ENCODE measurements around the gene SPATA2. TPM values are rescaled to one million over a fixed set of nuclear protein-coding genes. Genes with fewer than 3 reads are reported as not detected.

The SPATA2 gene
- total RNA-seq, 1 experiment from 2014 or later: 6.6 TPM

DNA sequence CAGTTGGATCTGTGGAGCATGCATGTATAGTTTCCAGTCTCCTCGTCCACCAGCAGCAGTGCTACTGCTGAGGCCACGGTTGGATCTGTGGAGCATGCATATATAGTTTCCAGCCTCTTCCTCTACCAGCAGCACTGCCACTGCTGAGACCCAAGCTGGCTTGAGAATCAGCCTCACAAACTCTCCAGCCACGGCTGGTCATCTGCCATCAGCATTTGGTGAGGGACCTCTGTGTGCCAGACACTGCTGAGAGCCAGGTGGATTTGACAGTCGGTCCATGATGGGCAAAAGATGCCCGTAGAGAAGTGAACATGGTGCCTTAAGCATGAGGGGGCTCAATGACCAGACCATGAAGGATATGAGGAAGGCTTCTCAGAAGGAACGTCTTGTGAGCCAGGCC, 56.3 kb downstream of the SPATA2 start (continued):
- TF ChIP-seq, protein P1, sequence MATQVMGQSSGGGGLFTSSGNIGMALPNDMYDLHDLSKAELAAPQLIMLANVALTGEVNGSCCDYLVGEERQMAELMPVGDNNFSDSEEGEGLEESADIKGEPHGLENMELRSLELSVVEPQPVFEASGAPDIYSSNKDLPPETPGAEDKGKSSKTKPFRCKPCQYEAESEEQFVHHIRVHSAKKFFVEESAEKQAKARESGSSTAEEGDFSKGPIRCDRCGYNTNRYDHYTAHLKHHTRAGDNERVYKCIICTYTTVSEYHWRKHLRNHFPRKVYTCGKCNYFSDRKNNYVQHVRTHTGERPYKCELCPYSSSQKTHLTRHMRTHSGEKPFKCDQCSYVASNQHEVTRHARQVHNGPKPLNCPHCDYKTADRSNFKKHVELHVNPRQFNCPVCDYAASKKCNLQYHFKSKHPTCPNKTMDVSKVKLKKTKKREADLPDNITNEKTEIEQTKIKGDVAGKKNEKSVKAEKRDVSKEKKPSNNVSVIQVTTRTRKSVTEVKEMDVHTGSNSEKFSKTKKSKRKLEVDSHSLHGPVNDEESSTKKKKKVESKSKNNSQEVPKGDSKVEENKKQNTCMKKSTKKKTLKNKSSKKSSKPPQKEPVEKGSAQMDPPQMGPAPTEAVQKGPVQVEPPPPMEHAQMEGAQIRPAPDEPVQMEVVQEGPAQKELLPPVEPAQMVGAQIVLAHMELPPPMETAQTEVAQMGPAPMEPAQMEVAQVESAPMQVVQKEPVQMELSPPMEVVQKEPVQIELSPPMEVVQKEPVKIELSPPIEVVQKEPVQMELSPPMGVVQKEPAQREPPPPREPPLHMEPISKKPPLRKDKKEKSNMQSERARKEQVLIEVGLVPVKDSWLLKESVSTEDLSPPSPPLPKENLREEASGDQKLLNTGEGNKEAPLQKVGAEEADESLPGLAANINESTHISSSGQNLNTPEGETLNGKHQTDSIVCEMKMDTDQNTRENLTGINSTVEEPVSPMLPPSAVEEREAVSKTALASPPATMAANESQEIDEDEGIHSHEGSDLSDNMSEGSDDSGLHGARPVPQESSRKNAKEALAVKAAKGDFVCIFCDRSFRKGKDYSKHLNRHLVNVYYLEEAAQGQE (IDR thresholded peaks at IDR 0.05; ENCODE audit: low read depth): no peak
- TF ChIP-seq POLR2AphosphoS5 (IDR thresholded peaks at IDR 0.05; ENCODE audit: low read depth, low read length) (no peak), ZNF274 (IDR thresholded peaks at IDR 0.05; ENCODE audit: low read depth, low read length) (no peak)

DNA sequence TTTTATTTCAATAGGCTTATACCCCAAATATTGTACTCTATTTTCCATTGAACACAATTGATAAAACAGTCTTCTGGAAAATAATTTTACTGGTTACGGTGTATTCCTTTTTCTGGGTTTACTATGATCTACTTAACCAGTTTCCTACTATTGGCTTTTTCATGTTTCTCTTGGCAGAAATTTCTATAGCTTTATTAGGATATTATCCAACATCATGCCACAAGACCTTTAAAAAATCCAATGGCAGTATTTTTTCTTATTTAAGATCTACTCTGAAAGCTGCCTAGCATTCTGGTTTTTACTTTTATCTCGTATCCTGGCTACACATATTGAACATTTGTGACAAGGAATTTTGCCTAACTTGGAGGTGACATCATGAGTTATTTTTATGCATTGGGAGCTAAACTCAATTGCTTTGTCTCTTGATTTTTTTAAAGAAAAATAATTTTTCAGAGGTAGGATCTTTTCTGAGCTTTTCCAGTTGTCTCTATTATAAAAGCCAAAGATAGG, 57.2 kb downstream of the SPATA2 start:
- POLR2A ChIA-PET: no interaction called here
- Histone ChIP-seq H4K20me1 (ENCODE audit: insufficient read depth) (no peaks in the 10 kb centered on the region), H3K4me3 (replicated peaks in 1 of 2; ENCODE audit: low read depth in 1 of 2, low read length in 2 of 2) (no peak overlapping the region), H3K27ac (ENCODE audit: low read depth, low read length) (no peak overlapping the region), H3K9ac (ENCODE audit: low read length) (no peak overlapping the region), H3K36me3 (ENCODE audit: control insufficient read depth in 1 of 2, insufficient read depth in 2 of 2, low read length in 2 of 2) (no peaks in the 10 kb centered on the region; a peak in 2 of 4 replicates), H2AFZ (ENCODE audit: low read depth, low read length, poor library complexity, severe bottlenecking) (no peak overlapping the region), H3K4me2 (ENCODE audit: low read length) (no peak overlapping the region), H3K27me3 (ENCODE audit: insufficient read depth, low read length) (no peaks in the 10 kb centered on the region), H3K9me3 (ENCODE audit: control insufficient read depth in 1 of 2, insufficient read depth in 1 of 2, low read depth in 1 of 2, low read length in 2 of 2) (no peaks in the 10 kb centered on the region), H3K4me1 (ENCODE audit: control insufficient read depth in 1 of 2, insufficient read depth in 2 of 2, low read length in 2 of 2) (peaks cover 14 to 19% of the 10 kb centered on the region in 2 experiments), H3K79me2 (ENCODE audit: insufficient read depth, low read length) (no peaks in the 10 kb centered on the region), H3K9me2 (ENCODE audit: insufficient read depth) (no peaks in the 10 kb centered on the region)
- TF ChIP-seq EGR1 (IDR thresholded peaks at IDR 0.05; ENCODE audit: low read depth) (no peak), EZH2phosphoT487 (IDR thresholded peaks at IDR 0.05; ENCODE audit: borderline replicate concordance) (no peak), SIN3A (IDR thresholded peaks at IDR 0.05; ENCODE audit: low read depth) (no peak), TCF7L2 (IDR thresholded peaks at IDR 0.05; ENCODE audit: borderline replicate concordance, extremely low read depth, insufficient read depth, insufficient read length) (no peak), CBX3 (IDR thresholded peaks at IDR 0.05; ENCODE audit: low read depth) (no peak), SRF (IDR thresholded peaks at IDR 0.05; ENCODE audit: low read depth) (no peak), ELF1 (IDR thresholded peaks at IDR 0.05; ENCODE audit: borderline replicate concordance, low read depth) (no peak), ZFX (IDR thresholded peaks at IDR 0.05) (no peak), CEBPB (IDR thresholded peaks at IDR 0.05; ENCODE audit: low read depth) (no peak), EZH2 (IDR thresholded peaks at IDR 0.05) (no peak), RAD21 (IDR thresholded peaks at IDR 0.05; ENCODE audit: low read depth) (no peak), POLR2AphosphoS5 (IDR thresholded peaks at IDR 0.05; ENCODE audit: low read depth, low read length) (no peak)
- TF ChIP-seq, protein P2, sequence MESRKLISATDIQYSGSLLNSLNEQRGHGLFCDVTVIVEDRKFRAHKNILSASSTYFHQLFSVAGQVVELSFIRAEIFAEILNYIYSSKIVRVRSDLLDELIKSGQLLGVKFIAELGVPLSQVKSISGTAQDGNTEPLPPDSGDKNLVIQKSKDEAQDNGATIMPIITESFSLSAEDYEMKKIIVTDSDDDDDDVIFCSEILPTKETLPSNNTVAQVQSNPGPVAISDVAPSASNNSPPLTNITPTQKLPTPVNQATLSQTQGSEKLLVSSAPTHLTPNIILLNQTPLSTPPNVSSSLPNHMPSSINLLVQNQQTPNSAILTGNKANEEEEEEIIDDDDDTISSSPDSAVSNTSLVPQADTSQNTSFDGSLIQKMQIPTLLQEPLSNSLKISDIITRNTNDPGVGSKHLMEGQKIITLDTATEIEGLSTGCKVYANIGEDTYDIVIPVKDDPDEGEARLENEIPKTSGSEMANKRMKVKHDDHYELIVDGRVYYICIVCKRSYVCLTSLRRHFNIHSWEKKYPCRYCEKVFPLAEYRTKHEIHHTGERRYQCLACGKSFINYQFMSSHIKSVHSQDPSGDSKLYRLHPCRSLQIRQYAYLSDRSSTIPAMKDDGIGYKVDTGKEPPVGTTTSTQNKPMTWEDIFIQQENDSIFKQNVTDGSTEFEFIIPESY (IDR thresholded peaks at IDR 0.05; ENCODE audit: extremely low read depth, insufficient replicate concordance, low read length): no peak
- TF ChIP-seq, protein P3, sequence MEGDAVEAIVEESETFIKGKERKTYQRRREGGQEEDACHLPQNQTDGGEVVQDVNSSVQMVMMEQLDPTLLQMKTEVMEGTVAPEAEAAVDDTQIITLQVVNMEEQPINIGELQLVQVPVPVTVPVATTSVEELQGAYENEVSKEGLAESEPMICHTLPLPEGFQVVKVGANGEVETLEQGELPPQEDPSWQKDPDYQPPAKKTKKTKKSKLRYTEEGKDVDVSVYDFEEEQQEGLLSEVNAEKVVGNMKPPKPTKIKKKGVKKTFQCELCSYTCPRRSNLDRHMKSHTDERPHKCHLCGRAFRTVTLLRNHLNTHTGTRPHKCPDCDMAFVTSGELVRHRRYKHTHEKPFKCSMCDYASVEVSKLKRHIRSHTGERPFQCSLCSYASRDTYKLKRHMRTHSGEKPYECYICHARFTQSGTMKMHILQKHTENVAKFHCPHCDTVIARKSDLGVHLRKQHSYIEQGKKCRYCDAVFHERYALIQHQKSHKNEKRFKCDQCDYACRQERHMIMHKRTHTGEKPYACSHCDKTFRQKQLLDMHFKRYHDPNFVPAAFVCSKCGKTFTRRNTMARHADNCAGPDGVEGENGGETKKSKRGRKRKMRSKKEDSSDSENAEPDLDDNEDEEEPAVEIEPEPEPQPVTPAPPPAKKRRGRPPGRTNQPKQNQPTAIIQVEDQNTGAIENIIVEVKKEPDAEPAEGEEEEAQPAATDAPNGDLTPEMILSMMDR (IDR thresholded peaks at IDR 0.05 in 2 of 3, conservative IDR thresholded peaks at IDR 0.05 in 1 of 3; ENCODE audit: borderline replicate concordance in 1 of 3, insufficient read depth in 1 of 3, low read depth in 2 of 3, low read length in 2 of 3): no peak
- TF ChIP-seq, protein P4, sequence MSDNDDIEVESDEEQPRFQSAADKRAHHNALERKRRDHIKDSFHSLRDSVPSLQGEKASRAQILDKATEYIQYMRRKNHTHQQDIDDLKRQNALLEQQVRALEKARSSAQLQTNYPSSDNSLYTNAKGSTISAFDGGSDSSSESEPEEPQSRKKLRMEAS (IDR thresholded peaks at IDR 0.05): no peak
- TF ChIP-seq, protein P5, sequence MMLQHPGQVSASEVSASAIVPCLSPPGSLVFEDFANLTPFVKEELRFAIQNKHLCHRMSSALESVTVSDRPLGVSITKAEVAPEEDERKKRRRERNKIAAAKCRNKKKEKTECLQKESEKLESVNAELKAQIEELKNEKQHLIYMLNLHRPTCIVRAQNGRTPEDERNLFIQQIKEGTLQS (IDR thresholded peaks at IDR 0.05): no peak
- BruUV-seq (replicated peaks): no TSS peak
- DNase-seq (ENCODE audit: low read depth, low spot score): no peak
- RAD21 ChIA-PET (ENCODE audit: low non-redundant PET in 1 of 2, low total read pairs in 2 of 2, uncharacterized antibody in 2 of 2, unreplicated experiment in 2 of 2): no interaction called here
- CTCF ChIA-PET: interaction anchor here (1.2 to 1.9 kb wide), 2 partner anchors 10 to 12 kb away, joined by 3 to 6 read pairs; no protein-coding TSS in a partner anchor
- ATAC-seq: no peak
- intact Hi-C loops (cut with micrococcal nuclease): no loop called here
